Measurements from ENCODE around the gene DEFB123. TPM values are rescaled to one million over a fixed set of nuclear protein-coding genes. Genes with fewer than 3 reads are reported as not detected.

Gene DEFB123
- total RNA-seq, 6 experiments from 2014 or later = not detected

DNA sequence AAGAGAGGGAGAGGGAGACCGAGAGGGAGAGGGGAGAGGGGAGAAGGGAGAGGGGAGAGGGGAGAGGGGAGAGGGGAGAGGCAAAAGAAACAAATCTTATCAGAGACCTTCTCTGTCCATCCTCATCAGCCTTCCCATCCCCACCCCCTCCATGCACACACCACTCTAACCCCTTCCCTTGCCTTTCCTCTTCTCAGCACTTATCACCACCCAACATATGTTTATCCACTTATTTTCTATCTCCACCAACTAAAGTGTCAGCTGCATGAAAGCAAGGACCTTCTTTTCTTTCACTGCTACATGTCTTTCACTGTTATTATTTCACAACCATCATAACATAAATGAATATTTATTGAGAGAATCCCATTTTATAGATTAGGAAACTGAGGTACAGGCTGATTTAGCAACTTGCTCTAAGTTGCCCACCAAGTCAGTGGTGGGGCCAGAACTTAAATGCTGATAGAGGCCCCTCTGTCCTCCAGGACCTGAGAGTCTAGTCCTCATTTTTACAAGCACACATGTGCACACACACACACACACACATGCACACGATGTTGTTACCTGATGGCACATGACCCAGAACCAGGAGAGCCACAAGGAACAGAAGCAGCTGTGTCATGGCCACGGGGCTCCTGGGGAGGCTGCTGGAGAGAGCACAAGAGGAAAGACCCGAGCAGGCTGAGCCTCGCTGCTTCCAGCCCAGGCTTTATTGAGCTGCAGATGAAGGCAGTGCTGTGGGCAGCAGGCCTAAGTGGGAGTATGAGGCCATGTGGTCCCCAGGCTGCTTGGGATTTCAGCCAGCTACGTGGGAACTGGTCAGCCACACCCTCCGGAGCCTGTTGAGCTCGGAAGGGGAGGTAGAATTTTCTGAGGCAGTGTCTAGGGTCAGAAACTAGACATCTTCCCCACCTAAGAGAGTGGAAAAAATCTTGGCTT, 32.2 kb downstream of the DEFB123 start:
- peaks cover 5% of the 10 kb centered on the region; the same call in 1 of the 2 replicates for H3K9me3 Mint-ChIP-seq
- H3K4me1 Mint-ChIP-seq (ENCODE audit: low read depth) = 0 out of 2 replicates have a peak, but pooled peaks cover 6% of the 10 kb centered on the region
- H3K4me3 Mint-ChIP-seq = no peak overlapping the region
- no peaks in the 10 kb centered on the region for H3K36me3 Mint-ChIP-seq (ENCODE audit: low read depth)
- peaks cover 29% of the 10 kb centered on the region for H3K27me3 Mint-ChIP-seq (ENCODE audit: insufficient read depth)
- TF ChIP-seq, protein P1, sequence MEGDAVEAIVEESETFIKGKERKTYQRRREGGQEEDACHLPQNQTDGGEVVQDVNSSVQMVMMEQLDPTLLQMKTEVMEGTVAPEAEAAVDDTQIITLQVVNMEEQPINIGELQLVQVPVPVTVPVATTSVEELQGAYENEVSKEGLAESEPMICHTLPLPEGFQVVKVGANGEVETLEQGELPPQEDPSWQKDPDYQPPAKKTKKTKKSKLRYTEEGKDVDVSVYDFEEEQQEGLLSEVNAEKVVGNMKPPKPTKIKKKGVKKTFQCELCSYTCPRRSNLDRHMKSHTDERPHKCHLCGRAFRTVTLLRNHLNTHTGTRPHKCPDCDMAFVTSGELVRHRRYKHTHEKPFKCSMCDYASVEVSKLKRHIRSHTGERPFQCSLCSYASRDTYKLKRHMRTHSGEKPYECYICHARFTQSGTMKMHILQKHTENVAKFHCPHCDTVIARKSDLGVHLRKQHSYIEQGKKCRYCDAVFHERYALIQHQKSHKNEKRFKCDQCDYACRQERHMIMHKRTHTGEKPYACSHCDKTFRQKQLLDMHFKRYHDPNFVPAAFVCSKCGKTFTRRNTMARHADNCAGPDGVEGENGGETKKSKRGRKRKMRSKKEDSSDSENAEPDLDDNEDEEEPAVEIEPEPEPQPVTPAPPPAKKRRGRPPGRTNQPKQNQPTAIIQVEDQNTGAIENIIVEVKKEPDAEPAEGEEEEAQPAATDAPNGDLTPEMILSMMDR (IDR thresholded peaks at IDR 0.05) = no peak
- no peak for DNase-seq
- H3K27ac Mint-ChIP-seq = no peak overlapping the region

DNA sequence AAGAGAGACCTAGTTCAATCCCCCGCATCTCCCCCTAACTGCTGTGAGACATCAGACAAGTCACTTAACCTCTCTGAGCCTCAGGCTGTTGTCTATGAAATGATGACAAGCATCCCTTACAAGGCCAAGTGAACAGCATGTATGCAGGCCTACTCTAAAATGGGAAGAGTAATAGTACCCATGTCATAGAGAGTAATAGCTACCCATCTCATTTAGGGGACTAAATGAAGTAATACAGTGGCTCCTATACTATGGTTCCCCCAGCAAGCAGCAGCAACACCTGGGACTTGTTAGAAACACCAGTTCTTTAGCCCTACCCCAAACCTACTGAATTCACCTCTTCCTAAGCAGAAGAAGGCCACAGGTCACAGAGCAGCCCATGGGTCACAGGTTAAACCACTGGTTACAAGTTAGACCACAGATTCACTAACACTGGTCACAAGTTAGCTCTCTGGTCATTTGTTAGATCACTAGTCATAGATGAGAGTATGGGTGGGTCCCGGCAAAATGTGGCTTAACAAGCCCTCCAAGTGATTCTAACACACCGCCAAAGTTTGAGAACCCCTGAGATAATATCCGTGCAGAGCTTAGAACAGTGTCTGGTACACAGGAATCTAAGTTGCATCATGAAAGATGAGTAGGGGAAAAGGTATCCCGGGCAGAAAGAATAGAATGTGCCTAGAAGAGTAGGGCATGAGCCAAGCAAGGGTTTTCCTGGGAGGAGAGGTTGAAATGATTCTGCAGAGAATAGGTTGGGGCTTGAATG, 33.1 kb downstream of the DEFB123 start:
- no peak overlapping the region for H3K27ac Mint-ChIP-seq
- H3K27me3 Mint-ChIP-seq (ENCODE audit: insufficient read depth) = peaks cover 25% of the 10 kb centered on the region
- peaks cover 5% of the 10 kb centered on the region; the same call in 1 of the 2 replicates for H3K9me3 Mint-ChIP-seq
- H3K36me3 Mint-ChIP-seq (ENCODE audit: low read depth) = no peaks in the 10 kb centered on the region
- TF ChIP-seq, protein P1 (IDR thresholded peaks at IDR 0.05) = no peak
- no peak overlapping the region for H3K4me3 Mint-ChIP-seq
- DNase-seq = no peak
- 0 out of 2 replicates have a peak, but pooled peaks cover 6% of the 10 kb centered on the region for H3K4me1 Mint-ChIP-seq (ENCODE audit: low read depth)

DNA sequence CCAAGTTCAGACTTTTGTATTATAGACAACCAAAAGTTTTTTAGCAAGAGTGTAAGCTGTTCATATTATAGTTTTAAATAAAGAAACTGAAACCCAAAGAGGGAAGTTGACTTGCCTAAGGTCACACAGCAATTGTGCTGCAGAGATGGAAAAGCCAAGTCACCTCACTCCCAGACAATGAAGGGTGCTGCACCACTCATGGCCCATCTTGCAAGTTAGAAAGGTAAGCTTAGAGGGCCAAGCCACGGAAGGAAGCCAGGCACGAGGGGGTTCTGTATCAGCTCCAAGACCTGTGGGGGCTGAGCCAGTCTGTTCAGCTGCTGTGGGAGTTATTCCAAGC, 33.6 kb downstream of the DEFB123 start:
- no peak for DNase-seq
- 0 out of 2 replicates have a peak, but pooled peaks cover 6% of the 10 kb centered on the region for H3K4me1 Mint-ChIP-seq (ENCODE audit: low read depth)
- no peaks in the 10 kb centered on the region for H3K36me3 Mint-ChIP-seq (ENCODE audit: low read depth)
- H3K27ac Mint-ChIP-seq = no peak overlapping the region
- peaks cover 25% of the 10 kb centered on the region for H3K27me3 Mint-ChIP-seq (ENCODE audit: insufficient read depth)
- TF ChIP-seq, protein P1 (IDR thresholded peaks at IDR 0.05) = no peak
- H3K4me3 Mint-ChIP-seq = no peak overlapping the region
- H3K9me3 Mint-ChIP-seq = peaks cover 5% of the 10 kb centered on the region; the same call in 1 of the 2 replicates

DNA sequence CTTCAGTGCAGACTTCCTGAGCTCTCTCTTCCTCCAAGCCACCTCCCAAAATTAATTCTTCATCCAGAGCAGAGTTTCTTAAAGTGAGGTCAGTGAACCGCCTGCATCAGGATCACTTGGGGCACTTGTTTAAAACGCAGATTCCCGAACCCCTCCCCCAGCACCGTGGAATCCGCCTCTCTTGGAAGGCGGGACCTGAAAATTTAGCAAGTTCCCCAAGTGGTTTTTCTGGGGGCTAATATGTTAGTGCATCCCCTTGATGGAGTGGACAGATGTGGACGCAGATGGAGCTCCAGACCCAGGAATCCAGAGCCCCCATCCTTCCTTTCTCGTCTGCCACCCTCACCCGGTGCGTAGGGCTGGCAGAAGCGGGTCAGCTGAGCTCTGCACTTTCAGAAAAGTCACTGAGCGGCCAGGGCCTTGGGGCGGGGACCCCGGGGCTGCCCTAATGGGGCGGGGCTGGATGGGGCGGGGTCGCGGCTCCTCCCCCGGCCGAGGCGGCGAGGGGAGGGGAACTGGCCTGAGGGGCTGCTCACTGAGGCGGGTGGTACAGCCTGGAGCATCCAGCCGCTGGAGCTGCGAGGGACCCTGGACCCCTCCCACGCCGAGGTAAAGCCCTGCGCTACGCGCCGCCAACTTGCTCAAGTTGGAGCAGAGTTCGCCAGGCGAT, 34.5 kb downstream of the DEFB123 start, which contains the start of the genes DEFB124 and REM1:
Gene DEFB124, minus strand, starts transcription at position 370 of the 670 bp plus-strand sequence. CDS start 2,114 bp downstream, outside the sequence.
Gene REM1, plus strand, starts transcription at position 531 of the 670 bp plus-strand sequence. CDS start 1,158 bp downstream, outside the sequence.
- H3K27me3 Mint-ChIP-seq (ENCODE audit: insufficient read depth) = peaks cover 25% of the 10 kb centered on the region
- TF ChIP-seq, protein P1 (IDR thresholded peaks at IDR 0.05) = no peak
- peaks cover 5% of the 10 kb centered on the region; the same call in 1 of the 2 replicates for H3K9me3 Mint-ChIP-seq
- 0 out of 2 replicates have a peak, but pooled peaks cover 6% of the 10 kb centered on the region for H3K4me1 Mint-ChIP-seq (ENCODE audit: low read depth)
- H3K36me3 Mint-ChIP-seq (ENCODE audit: low read depth) = no peaks in the 10 kb centered on the region
- H3K4me3 Mint-ChIP-seq = no peak within 1 kb of the TSS
- no peak within 1 kb of the TSS for H3K27ac Mint-ChIP-seq
- DNase-seq = no peak

All from HFFc6 (cell line).